ENCODE measurements around the gene BMF.
"Not testable (repeated sequence)": the region's sequence is repeated elsewhere in the genome, so short reads cannot be mapped to it uniquely, and the experiment has no call there.

The BMF gene

DNA sequence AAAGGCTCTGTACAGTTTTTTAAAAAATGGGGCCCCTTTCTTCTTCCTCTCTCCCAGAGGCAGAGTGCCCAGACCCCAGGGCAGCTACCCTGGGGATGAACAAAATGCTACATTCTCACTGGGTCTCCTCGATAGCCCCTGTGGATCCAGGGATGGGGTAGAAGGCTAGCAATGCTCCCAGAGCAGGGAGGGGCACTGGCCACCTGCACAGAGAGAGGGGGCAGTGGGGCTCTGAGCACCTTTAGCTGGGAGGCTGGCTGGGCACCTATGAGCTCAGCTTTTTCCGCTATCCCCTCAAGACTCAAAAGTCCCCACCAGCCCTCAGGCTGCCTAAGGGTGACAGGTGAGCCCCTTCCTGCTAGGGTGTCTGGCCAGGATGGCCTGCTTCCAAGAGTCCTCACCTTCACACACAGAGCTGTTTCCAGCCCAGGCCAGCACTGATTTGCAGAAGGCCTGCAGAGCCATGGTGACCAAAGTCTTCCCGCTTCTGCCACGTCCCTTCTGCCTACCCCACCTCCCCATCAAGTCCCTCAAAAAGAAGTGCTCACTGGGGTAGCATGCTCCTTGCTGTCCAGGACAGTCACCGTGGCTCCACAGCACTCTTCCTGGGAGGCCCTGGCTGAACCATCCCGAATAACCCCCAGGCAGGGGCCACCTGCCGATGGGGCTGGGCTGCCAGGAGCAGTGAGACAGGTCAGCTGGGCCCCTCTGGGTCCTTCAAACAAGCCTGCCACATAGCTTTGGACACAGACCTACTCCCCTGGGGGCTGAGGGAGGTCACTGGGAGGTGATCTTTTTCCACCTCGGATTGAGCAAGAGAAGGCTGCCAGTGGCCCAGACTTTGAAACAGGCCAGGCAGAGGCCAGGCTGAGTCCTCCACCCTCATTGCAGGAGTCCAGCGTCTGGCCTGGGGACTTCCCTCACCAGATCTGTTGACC is 20.4 kb downstream of the BMF start:
- no peak for DNase-seq

GRCh38 chr15:40087068-40087810 is 21.4 kb downstream of the BMF start:
- no peak for DNase-seq

DNA sequence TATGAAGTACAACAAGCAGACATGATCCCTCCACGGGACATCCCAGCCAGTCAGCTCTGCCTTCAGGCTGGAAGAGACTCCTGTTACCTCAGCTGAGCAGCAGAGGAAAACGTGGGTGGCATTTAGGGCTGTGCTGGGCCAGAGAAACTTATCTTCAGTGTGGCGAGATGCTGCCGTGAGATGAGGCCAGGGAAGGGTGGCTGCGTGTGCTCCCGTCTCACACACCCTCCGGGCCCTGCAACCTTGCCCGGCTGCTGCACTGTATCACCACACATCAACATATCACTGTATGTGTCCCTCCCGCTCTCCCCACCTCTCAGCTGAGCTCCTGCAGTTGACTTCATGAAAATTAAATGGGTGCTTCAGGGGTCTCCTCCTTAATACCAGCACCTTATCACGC is 23.4 kb downstream of the BMF start:
- no peak for DNase-seq

GRCh38 chr15:40084650-40085049 is 24.0 kb downstream of the BMF start:
- no peak for DNase-seq

- no peak for DNase-seq
These were observed 26.3 kb downstream of the BMF start for GRCh38 chr15:40082195-40082883.

DNA sequence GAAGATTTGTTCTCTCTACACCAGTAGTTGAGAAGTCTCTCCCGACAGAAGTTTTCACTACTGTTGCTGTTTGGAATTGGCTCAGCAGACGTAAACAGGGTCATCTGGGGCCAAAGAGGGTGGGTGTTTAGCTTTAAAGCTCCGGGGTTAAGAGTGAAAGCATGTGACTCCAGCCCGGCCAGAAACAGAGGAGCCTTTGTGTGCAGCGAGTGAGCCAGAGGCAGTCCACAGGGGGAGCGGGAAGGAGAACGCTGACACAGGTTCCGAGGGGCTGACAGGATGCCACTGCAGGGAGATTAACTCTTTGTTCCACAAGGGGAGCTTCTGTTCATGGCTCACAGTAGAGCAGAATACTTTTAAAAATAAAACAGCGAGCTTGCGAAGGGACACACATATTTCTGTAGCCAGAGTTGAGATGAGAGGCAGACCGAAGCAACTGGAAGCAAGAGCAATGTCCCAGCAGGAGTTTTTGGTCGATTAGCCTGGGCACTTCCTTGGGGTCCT is 26.9 kb downstream of the BMF start:
- no peak for DNase-seq

DNA sequence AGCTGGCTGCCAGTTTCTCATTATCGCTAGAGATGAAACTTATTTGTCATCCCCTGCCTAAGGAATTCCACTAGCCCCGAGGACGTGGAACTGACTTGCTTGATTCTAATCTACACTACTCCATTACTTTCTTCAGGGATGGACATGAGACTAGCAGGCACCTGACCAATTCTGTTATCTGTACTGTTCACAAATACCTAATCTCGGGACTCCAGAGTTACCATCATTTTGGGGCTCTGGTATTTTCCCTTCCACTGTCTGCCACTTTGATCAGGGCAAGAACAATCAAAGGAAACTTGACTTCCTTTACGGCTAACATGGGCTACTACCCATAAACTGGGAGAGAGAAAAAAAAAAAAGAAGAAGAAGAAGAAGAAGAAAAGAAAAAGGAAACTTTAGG is 27.8 kb downstream of the BMF start:
- no peak for DNase-seq

DNA sequence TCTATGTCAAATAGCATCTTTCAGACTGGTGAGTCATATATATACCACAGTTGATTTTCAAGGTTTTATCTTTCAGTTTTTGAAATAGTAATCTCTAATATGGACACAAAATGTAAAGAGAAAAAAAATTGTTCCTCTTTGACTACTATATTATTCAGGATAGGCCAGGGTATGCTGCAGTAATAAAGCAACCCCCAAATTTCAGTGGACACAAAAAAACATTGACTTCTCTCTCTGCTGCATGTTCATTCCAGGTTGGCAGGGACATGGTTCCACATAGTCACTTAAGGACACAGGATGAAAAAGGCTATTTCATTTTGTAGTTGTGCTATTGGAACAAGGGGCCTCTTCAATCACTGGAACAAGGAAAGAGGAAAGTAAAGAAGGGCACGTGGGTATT is 28.6 kb downstream of the BMF start:
- DNase-seq: no peak

DNA sequence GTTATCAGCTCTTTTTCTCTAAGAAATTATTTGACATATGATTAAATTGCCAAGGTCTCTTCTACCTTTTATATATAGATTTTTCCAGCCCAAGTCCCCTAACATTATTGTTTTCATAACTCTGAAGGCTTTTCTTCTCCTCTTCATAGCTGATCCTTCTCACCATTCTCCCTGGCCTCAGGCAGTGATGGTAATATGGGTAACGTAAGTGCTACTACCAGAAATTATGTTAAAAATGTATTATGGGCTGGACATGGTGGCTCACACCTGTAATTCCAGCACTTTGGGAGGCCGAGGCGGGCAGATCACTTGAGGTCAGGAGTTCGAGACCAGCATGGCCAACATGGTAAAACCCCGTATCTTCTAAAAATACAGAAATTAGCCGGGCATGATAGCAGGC is 29.2 kb downstream of the BMF start:
- no peak for DNase-seq

- DNase-seq: no peak
These were observed 33.2 kb downstream of the BMF start for GRCh38 chr15:40075298-40076044.

GRCh38 chr15:40074656-40075055 is 34.0 kb downstream of the BMF start:
- not testable (repeated sequence) for DNase-seq

DNA sequence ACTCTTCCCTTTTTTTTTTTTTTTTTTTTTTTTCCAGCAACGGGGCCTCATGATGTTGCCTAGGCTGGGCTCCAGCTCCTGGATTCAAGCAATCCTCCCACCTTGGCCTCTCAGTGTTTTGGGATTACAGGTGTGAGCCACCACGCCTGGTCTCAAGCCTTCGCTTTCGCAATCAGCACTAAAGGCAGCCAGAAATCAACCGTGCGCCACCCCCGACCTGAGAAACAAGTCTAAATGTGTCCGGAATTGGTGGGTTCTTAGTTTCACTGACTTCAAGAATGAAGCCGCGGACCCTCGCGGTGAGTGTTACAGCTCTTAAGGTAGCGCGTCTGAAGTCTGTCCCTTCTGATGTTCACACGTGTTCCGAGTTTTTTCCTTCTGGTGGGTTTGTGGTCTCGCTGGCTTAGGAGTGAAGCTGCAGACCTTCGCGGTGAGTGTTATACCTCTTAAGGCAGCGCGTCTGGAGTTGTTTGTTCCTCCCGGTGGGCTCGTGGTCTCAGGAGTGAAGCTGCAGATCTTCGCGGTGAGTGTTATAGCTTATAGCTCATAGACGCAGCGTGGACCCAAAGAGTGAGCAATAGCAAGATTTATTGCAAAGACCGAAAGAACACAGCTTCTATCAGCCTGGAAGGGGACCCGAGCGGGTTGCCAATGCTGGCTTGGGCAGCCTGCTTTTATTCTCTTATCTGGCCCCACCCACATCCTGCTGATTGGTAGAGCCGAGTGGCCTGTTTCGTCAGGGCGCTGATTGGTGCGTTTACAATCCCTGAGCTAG is 34.8 kb downstream of the BMF start:
- not testable (repeated sequence) for DNase-seq

DNA sequence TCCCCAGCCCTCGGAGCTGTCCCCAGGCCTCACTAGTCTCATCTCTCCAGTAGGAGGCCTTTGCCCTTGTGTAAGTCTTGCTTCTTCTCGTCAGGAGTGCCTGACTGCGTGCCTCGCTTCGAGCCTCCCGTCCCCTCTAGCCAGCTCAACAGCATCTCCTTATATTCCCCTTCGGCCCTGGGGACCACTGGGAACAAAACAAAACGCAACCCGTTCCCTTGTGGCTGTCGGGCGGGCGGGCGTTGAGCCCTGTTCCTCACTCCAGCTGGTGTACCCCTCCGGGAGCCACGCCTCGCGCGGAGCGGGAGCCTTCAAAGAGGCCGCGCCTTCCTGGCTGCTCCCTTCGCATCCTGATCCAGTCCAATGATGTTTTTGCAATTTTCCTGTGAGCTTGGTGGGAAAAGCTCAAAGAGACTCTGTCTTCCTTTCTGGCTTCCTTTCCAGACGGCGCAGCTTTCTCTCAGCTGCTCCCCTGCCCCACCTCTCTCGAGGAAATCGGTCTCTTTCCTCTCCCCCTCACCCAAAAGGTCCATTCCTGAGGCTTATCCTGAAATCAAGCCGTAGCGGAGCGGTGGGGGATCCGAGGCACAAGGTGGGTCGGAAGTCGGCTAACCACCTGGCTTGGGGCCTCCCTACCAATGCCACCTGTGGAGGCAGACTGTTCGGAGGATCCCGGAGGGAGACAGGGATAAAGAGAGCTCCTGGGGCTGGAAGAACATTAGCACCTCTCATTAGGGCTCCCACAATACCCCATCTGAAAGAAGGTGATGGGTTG is 36.3 kb downstream of the BMF start:
- no peak for DNase-seq

DNA sequence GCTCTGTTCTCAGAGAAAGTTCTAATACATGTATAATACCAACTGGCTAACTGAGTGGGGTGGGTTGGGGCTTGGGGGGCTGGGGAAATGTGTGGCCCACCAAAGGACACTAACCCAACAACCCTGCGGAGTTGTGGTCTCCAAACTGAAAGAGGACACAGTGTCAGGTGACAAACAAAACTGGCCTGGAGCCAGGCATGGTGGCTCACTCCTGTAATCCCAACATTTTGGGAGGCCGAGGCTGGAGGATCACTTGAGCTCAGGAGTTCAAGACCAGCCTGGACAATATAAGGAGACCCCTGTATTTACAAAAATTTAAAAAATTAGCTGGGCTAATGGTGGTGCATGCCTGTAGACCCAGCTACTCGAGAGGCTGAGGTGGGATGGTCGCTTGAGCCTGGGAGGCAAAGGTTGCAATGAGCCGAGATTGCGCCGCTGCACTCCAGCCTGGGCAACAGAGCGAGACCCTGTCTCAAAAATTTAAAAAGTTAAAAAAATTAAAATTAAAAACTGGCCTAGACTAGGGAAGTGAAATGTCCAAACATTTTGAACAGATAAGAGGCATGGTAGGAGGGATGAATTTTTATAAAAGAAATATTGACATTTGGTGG is 38.0 kb downstream of the BMF start:
- no peak for DNase-seq

DNA sequence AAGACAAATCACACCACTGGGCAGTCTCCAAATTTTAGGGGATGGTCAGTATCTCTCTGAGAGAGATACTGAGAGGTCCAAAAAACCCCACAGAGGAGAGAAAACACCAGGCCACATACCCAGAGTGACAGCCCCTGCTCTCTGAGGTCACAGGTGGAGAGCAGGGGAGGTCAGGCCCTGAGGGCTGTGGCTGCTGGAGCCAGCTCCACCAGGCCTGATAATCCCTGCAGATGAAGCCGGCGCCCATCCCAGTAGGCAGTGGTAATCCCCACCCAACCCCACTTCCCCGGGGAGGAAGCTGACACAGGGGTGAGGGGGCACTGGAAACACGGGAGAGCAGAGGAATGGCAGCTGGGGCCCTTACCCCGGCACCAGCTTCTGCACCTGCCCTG is 38.5 kb downstream of the BMF start:
- DNase-seq: no peak

GRCh38 chr15:40069178-40070165 is 39.2 kb downstream of the BMF start:
- DNase-seq: peak; percentile 95

DNA sequence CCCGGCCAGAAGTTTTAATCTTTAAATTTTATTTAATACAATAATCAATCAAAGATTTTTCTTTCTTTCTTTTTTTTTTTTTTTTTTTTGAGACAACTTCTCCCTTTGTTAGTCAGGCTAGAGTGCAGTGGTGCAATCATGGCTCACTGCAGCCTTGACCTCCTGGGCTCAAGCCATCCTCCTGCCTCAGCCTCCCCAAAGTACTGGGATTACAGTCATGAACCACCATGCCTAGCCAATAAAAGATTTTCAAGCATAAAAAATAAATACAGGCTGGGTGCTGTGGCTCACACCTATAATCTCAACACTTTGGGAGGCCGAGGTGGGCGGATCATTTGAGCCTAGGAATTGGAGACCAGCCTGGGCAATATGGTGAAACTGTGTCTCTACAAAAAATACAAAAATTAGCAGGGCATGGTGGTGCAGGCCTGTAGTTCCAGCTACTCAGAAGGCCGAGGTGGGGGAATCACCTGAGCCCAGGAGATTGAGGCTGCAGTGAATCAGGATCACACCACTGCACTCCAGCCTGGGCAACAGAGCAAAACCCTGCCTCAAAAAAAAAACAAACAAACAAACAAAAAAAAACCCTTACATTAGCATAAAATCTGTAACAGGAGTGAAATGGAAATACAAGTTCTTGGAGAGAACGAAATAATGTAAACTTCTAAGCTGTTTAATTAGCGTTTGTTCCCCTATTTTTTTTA is 40.6 kb downstream of the BMF start:
- no peak for DNase-seq

DNA sequence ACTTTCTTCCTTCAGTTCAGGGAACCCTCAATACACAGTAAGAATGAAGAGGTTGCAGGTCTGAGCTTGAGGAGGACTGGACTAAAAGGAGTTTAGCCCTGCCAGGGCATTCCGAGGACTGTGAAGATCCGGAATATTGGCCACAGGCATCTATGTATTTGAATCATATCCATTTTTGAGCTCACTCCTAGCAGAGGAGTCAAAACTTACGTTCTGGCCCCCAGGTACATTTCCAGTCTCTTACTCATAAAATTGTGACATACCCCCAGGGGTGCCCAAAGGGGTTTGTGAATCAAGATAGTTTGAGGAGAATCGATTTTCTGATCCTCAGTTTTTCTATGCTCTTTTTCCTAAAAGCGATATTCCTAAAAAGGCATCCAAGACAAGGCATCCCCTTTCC is 42.1 kb downstream of the BMF start:
- no peak for DNase-seq

GRCh38 chr15:40065166-40065565 is 43.5 kb downstream of the BMF start:
- no peak for DNase-seq
